ENCODE measurements around the gene FAM9C. TPM values are rescaled to one million over a fixed set of nuclear protein-coding genes. Genes with fewer than 3 reads are reported as not detected.
"Not testable (repeated sequence)": the region's sequence is repeated elsewhere in the genome, so short reads cannot be mapped to it uniquely, and the experiment has no call there.

Gene FAM9C
- total RNA-seq, 2 donors from 2014 or later = 6.5 TPM; not detected in 1

DNA sequence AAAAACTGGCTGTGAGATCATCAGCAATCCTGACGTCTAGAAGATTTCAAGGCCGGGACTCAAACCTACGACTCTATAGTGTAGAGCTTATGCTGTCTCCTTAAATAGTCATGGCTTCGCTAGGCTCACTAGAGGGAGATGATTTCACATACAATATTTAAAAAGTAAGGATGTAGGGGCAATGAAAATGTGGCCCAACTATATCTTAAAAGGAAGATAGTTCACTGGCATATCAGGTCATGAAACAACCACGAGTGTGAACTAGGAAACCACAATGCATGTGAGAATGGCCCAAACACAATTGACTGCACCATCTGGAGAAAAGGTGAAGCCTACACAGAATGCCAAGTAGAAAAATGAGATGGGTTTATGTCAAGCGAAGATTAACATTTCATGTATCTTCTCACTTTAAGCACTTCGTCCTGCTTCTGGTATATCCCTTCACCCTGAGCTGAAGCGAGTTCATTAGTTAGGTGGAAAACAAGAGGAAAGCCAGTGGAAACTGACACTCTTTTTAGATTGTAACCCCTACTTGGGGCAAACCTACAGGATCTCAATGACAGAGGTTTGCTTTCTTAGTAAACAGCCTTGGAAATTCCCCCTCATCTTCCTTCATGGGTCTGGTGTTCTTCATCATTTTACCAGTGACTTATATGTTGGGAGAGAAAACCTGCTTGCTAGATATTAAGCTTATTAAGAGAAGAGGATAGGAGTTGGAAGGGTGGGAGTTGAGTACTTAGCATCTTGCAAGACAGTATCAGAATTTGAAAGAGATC lies 17.4 kb downstream of the FAM9C start:
- Histone ChIP-seq H3K4me1 (replicated peaks) (no peaks in the 10 kb centered on the region), H3K9me3 (no peaks in the 10 kb centered on the region), H3K36me3 (no peaks in the 10 kb centered on the region), H3K27ac (no peak overlapping the region), H3K27me3 (replicated peaks; ENCODE audit: insufficient read depth) (no peaks in the 10 kb centered on the region), H3K4me3 (no peak overlapping the region)
- intact Hi-C loops (cut with DNase I) = no loop called here
- no peak for TF ChIP-seq POLR2AphosphoS5 (IDR thresholded peaks at IDR 0.05)
- TF ChIP-seq, protein P1, sequence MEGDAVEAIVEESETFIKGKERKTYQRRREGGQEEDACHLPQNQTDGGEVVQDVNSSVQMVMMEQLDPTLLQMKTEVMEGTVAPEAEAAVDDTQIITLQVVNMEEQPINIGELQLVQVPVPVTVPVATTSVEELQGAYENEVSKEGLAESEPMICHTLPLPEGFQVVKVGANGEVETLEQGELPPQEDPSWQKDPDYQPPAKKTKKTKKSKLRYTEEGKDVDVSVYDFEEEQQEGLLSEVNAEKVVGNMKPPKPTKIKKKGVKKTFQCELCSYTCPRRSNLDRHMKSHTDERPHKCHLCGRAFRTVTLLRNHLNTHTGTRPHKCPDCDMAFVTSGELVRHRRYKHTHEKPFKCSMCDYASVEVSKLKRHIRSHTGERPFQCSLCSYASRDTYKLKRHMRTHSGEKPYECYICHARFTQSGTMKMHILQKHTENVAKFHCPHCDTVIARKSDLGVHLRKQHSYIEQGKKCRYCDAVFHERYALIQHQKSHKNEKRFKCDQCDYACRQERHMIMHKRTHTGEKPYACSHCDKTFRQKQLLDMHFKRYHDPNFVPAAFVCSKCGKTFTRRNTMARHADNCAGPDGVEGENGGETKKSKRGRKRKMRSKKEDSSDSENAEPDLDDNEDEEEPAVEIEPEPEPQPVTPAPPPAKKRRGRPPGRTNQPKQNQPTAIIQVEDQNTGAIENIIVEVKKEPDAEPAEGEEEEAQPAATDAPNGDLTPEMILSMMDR (IDR thresholded peaks at IDR 0.05) = no peak
- 95% methylated on average over 8 of the region's 8 CpGs for WGBS
- no peak for DNase-seq (ENCODE audit: low spot score)

DNA sequence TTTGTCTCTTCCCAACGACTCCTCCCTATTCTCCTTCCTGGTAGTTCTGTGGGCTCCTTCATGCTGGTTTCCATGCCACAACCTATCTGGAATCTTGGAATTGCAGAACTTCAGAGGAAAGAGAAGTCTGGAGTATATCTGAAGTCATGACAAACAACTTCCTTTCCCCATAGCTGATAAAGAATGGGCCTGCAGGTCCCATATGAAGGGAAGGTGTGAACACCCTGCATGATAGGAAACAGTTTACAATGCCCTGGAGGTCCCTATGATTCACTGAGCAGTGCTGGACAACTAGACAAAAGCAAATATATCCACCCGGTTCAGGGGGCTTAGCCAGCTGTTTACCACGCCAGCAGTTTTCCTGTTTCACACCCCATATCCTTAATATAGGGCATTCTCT lies 19.4 kb downstream of the FAM9C start:
- H3K27me3 ChIP-seq (replicated peaks; ENCODE audit: insufficient read depth) = no peaks in the 10 kb centered on the region
- H3K36me3 ChIP-seq = no peaks in the 10 kb centered on the region
- intact Hi-C loops (cut with DNase I) = no loop called here
- TF ChIP-seq POLR2AphosphoS5 (IDR thresholded peaks at IDR 0.05) = no peak
- TF ChIP-seq, protein P1 (IDR thresholded peaks at IDR 0.05) = no peak
- no peak for TF ChIP-seq POLR2A (IDR thresholded peaks at IDR 0.05)
- no peak for DNase-seq (ENCODE audit: low spot score)
- 83% methylated on average over 3 of the region's 3 CpGs for WGBS
- H3K4me3 ChIP-seq = no peak overlapping the region
- H3K9me3 ChIP-seq = no peaks in the 10 kb centered on the region
- no peak overlapping the region for H3K27ac ChIP-seq
- H3K4me1 ChIP-seq (replicated peaks) = no peaks in the 10 kb centered on the region

DNA sequence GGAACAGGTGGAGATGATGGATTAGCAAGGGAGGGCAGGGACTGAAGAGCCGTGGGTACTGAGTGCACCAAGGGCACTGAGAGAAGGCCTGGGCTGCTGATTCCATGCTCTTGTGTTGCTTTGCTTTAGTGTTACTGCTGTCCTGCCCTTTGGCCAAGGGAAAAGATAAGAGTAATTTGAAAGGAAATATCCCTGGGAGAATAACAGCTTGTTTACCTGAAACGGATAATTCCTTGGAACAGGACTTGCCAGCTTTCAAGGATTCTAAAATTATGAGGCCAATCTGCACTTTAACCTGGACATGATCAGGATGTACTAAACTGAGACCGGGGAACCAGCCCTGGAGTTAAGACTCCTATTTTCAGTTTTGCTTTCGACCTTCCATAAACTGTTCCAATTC lies 20.4 kb downstream of the FAM9C start:
- Histone ChIP-seq H3K27ac (no peak overlapping the region), H3K4me3 (no peak overlapping the region), H3K36me3 (no peaks in the 10 kb centered on the region), H3K9me3 (no peaks in the 10 kb centered on the region), H3K27me3 (replicated peaks; ENCODE audit: insufficient read depth) (no peaks in the 10 kb centered on the region), H3K4me1 (replicated peaks) (no peaks in the 10 kb centered on the region)
- WGBS = 68% methylated on average over 4 of the region's 4 CpGs
- intact Hi-C loops (cut with DNase I) = no loop called here
- no peak for TF ChIP-seq POLR2AphosphoS5 (IDR thresholded peaks at IDR 0.05)
- no peak for TF ChIP-seq POLR2A (IDR thresholded peaks at IDR 0.05)
- TF ChIP-seq, protein P1 (IDR thresholded peaks at IDR 0.05) = no peak
- no peak for DNase-seq (ENCODE audit: low spot score)

DNA sequence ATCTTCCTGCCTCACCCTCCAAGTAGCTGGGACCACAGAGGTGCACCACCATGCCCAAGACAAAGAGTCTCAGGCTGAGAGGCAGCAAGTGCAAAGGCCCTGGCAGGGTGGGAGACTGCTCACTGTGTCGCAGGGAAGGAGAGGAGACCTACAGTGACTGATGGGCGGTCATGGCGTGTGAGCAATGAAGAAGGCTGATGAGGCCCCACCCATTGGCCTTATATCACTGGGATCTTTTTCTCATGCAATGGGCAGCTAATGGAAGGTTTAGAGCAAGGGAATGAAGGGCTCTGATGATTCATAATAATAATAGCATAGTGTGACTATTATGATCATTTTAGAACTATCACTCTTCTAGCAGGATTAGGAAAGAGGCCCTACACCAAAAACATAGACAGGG lies 20.9 kb downstream of the FAM9C start:
- Histone ChIP-seq H3K27me3 (replicated peaks; ENCODE audit: insufficient read depth) (no peaks in the 10 kb centered on the region), H3K36me3 (no peaks in the 10 kb centered on the region), H3K4me3 (no peak overlapping the region), H3K27ac (no peak overlapping the region), H3K9me3 (no peaks in the 10 kb centered on the region), H3K4me1 (replicated peaks) (no peaks in the 10 kb centered on the region)
- intact Hi-C loops (cut with DNase I) = no loop called here
- WGBS = 95% methylated on average over 3 of the region's 3 CpGs
- no peak for DNase-seq (ENCODE audit: low spot score)
- TF ChIP-seq POLR2AphosphoS5 (IDR thresholded peaks at IDR 0.05) (no peak), POLR2A (IDR thresholded peaks at IDR 0.05) (no peak)
- TF ChIP-seq, protein P1 (IDR thresholded peaks at IDR 0.05) = no peak

DNA sequence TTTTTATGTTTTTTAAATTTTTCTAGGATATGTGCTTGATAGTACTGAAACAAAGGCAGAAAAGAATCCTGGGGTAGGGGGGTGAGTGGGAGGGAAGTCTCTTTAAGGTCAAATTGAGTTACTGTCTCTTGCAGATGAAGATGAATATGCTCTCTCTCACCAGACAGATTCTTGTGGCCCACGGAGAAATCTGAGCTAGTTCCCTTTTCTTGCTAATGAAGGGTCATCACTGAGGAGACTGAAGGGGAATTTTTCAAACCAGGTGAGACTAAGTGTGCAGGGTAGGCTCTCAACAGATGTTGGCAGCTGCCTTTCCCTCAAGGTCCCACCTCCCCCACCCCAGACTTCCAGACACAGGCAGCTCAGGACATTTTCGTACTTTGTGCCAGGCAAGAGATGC lies 21.5 kb downstream of the FAM9C start:
- intact Hi-C loops (cut with DNase I) = no loop called here
- no peak for DNase-seq (ENCODE audit: low spot score)
- 55% methylated on average over 2 of the region's 2 CpGs for WGBS
- Histone ChIP-seq H3K4me1 (replicated peaks) (no peaks in the 10 kb centered on the region), H3K27ac (no peak overlapping the region), H3K27me3 (replicated peaks; ENCODE audit: insufficient read depth) (no peaks in the 10 kb centered on the region), H3K9me3 (no peaks in the 10 kb centered on the region), H3K36me3 (no peaks in the 10 kb centered on the region), H3K4me3 (no peak overlapping the region)
- TF ChIP-seq, protein P1 (IDR thresholded peaks at IDR 0.05) = no peak
- no peak for TF ChIP-seq POLR2A (IDR thresholded peaks at IDR 0.05)
- no peak for TF ChIP-seq POLR2AphosphoS5 (IDR thresholded peaks at IDR 0.05)

DNA sequence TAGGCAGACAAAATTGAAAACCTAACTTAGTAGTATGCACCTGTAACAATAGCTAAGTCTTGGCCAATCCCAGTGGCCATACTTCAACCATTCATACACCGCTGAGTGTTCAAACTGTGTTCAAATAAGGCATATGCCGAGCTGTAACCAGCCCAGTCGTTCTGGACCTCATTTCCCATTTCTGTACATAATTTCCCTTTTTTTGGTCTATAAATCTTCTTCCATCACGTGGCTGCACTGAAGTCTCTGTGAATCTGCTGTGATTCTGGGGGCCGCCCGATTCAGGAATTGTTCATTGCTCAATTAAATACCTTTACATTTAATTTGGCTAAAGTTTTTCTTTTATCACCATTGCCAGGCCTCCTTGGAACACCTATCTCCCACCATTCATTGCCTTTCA lies 27.7 kb downstream of the FAM9C start:
- H3K4me3 ChIP-seq; H3K27ac ChIP-seq; intact Hi-C loops (cut with DNase I); DNase-seq (ENCODE audit: low spot score); H3K27me3 ChIP-seq (replicated peaks; ENCODE audit: insufficient read depth); H3K9me3 ChIP-seq; H3K36me3 ChIP-seq; H3K4me1 ChIP-seq (replicated peaks): not testable (repeated sequence)
- WGBS = 95% methylated on average over 6 of the region's 6 CpGs

Data from prostate gland (tissue), 2 donors.